CD4-positive, alpha-beta T cell treated with Interleukin-2 at 100 ng/mL for 4 hours (primary cell): ENCODE data around the gene ETV5.

Experiments
- DNase-seq: peaks from one replicate; pipeline ENCODE4 v3.0.0-alpha.2; 2020; ENCODE audit warnings: low spot score

ETV5 gene

DNA sequence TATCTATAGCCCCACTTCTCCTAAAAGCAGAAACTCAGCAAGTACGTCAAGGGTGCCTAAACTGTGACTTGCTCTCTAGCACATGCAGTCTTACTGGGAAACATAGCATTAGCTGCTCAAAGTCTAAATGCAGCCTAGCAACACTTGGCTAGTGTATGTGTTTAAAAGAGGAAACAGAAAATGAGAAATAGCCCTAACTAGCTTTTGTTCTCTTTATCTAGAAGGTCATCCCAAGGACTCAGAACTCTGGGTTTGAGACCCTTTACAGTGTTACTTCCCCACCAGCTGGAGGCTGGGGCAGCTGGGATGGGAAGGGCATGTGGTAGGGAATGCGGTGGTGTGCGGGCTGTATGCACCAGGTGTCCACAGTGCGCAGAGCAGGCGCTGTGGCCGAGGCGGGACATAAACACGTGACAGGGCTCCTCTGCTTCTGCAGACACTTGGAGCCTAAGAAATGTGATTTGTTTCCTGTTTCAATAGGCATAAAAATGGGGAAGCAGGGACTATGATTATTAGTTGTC lies 13.3 kb downstream of the ETV5 start:
- no peak for DNase-seq

DNA sequence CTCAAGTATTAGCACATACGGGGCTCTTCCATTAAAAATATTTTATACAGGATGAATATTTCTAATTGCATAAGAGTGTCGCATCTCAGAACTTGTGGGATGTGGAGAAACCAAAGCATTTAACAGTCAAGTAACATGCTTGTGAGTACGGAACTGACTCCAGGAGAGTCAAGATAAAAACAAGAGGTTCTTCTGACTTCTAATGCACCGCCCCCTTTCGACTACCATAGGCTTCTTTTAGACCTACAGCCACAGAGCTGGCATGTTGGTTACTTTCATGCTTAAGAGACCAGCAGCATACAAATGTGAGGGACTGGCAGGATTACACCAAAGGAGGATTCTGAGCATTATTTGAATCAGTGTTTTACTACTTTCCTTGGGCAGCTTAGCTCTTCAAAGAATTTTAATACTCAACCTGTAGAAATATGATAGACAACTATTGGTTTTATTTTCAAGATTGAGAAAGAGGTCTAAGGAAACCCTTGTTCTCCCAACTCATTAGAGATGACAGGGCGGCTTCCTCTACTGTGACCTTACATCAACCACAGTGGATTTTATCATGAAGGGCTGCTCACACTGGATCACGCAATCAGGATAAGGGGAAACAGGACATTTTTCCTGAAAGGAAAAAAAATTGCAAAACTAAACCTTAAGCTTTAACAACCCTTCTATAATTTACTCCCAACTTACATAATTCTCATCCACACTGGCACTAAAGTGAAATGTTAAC lies 14.0 kb downstream of the ETV5 start:
- no peak for DNase-seq

DNA sequence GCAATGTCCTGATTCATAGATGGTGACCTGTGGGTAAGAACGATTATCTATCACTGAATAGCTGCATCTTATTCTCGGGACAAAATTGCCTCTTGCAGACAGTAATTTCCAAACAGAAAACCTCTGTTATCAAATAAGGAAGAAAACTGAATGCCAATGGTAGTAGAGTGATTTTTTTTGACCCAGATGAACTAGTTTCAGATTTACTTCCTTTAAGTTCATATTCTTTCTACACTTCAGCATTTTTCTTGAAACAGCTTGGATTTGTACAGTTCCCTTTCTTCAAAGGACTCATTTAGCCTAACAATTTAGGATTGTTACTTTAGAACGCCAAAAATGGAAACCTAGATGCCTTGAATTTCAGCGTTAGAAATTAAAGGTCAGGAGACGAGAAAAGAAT lies 14.6 kb downstream of the ETV5 start:
- no peak for DNase-seq

DNA sequence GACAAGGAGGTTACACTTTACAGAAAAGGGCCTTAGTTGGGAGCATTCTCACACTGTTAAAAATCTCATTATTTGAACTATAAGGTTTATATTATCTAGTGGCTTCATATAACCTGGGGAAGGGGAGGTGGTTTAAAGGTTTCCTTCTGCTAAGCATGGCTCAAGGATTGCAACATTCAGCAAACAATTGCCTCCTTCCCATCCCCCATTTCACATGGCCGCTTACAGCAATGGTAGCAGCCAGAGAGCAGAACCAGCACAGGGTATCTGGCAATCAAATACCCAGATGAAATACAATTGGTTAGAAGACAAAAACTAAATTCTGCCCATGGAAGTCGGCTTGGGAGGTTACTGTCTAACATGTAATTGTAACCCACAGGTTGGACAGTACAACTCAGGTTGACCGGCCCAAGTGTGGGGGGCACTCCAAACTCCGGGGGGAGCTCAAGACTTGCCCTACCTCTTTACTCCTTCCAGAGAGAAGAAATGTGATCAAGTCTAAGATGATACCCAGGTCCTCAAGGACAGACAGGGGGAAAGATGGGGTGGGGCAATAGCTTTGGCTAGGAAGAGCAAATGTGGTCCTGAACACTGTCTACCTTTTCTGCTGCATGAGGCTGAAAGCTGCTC lies 15.5 kb downstream of the ETV5 start:
- DNase-seq = no peak

DNA sequence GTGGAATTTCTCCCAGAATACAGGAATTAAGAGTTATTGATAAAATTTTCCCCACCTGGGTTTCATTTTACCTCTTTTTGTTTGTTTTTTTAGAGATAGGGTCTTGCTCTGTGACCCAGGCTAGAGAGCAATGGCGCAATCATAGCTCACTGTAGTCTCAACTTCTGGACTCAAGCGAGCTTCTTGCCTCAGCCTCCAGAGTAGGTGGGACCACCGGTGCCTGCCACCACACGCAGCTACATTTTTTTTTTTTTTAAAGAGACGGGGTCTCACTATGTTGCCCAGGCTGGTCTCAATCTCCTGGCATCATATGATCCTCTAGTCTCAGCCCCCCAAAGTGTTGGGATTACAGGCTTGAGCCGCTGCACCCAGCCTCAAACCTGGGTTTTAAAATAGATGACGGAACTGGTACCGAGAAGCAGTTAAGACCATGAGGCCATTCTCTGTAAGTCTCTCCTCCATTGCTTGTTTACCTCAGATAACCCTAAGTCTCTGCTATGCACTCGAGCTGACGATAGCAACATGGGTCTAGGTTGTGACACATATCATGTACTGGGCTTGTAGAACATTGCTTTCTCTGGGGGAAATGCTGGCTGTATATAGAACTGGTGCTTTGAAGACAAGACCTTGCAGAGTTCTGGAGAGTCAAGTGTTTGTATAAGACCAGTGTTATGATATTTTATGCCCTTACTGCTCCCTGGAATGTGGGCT lies 16.4 kb downstream of the ETV5 start:
- DNase-seq = no peak

DNA sequence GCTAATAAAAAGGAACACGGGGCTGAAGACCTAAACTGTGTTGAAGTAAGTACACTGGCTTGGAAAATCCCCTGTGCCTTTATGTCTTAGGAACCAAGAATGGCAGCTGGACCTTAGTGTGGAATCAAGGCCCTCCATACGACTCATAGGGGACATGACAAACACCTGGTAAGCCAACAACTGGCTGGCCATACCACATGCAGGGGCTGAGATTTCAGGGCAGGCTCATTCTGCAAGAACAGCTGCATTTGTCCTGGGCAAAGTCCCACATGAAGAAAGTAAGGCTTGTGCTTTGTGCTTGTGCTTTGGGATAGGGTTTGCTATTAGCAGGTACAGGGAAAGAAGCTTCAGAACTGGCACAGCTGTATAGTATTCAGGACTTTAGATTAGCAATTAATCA lies 18.0 kb downstream of the ETV5 start:
- no peak for DNase-seq

DNA sequence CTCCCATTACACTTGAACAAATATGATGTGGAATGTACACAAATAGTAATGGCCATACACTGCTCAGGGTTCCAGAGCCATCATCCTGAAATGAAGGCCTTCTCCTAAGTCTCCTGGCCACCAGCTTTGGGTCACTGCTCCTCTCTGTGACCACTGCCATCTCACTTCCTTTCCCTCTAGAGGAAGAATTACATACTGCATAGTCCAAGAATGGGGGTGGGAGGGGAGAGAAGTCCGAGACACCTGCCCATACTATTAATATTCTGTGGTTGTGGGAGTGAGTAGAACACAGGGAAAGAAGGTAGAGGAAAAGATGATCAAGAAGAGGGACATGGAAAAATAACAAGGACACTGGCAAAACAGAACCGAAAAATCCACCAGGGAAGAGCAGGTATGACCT lies 20.6 kb downstream of the ETV5 start:
- DNase-seq = no peak

DNA sequence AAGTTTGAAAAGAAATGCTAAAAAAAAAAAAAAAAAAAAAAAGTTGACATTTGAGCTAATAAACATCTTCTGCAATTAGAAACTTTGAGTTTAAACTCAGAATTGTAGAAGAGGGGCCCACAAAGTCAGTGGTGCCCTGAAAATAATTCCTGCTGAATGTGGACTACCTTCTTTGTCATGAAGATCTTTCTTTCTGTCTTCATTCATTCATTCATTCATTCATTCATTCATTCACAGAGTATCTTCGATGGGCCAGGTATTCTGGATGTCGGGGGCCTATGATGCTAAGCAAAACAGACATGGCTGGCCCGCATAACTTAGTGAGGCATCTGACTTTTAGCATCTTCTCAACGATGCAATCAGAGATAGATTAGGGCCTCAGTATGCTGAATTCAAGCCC lies 24.6 kb downstream of the ETV5 start:
- no peak for DNase-seq

DNA sequence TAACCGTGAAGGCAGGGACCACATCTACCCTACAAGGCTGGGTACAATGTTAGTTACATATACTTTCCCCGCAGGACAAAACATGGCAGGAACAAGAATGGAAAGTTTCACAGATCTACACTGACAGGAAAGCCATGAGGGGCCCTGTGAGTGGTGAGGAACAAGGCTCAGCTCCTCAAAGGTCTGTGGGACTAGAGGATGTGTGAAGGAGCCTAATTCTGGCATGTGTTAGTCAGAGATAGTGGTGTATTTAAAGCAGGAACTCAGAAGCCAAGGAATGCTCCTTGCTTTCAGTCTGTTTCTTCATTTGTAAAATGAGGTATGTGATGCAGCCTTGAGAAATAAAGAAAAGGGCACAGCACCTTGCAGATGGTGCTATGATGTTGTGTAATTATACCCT lies 25.1 kb downstream of the ETV5 start:
- no peak for DNase-seq

DNA sequence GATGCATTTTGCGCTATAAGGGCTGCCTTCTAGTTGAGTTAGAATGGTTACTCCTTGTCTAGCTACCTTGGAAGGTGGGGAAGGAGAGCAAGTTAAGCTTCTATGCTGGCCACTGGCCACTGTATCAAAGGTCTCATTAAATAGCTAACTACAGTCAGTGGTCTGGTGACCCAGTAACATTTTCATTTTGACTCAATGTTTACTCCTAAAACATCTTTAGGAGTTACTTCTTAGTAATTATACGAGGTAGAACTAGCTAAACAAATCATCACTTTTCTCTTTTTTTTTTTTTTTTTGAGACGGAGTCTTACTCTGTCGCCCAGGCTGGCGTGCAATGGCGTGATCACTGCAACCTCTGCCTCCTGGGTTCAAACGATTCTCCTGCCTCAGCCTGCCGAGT lies 26.7 kb downstream of the ETV5 start:
- DNase-seq = no peak

DNA sequence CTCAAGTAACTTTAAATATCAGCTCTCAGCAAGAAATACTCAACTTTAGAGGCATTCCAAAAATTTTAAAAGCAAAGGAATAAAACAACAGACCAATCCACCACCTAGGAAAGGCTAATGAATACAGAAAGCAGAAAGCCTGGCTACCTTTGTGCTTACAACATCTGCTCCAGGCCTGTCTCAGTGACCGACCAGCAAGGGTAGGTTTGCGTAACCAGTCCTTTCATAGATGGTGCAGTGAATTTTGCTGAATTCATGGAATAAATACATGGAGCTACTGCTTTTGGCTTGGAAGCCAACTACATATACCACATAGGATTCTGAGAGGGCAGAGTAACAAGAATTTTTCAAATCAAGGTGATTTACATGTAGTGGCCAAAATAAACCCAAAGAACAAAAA lies 27.2 kb downstream of the ETV5 start:
- DNase-seq = no peak

DNA sequence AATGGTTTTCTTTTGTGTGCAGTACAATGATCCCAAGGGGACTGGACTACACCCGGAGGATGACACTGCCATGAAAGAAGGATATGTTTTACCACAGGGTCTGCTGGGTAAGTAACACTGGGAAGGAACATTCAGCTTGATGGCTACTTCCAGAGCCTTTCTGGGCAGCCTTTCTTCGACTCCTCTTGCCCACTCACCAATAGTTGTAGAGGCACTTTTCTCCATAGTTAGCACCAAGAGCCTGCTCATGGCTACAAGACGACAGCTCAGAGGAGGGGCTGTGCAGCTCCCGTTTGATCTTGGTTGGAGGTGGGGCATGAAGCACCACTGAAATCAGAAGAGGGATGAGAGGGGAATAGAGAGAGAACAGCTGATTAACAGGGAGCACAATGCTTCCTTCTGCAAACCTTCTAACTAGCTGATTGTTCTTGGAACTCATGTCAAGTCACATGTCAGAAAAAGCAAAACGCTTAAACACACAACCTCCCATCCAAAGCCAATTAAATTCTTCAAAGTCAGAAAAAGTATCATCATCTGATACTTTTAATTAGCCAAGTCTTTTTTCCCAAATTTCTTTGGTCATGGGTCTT lies 27.9 kb downstream of the ETV5 start:
- DNase-seq = no peak

DNA sequence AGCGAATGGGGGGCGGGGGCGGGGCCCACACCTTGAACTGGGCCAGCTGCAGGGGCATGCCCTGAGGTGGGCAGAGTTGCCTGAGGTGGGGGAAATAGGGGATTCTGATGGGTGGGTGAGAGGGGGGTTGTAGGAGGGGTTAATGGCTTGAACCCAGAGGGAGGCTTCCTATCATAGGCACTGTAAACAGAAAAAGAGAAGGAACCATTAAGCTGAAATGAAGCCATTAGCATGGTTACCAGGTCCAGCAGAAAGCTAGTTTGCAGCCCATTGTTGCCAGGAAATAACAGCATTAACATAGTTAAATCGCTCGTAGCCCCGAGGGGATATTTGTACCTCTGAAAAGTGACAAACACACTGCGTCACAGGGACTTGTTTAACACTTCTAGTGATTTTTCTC lies 29.0 kb downstream of the ETV5 start:
- DNase-seq = no peak

DNA sequence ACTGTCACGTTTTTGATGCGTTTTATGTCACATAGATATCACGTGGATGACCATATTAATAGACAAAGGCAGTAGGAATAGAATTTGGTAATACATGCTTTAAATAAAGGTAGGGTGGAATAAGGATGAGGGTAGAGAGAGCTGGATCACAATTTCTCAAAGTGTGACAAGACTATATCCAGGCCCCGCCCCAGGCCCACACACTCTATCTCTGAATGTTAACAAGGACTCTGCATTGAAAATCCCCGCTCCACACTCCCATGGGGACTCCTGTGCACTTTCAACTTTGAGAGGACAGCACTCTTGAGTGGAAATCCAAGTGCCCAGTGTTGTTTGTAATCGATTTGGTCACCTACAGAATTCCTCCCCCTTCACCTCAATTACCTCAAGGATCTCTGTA lies 31.4 kb downstream of the ETV5 start:
- DNase-seq = no peak

DNA sequence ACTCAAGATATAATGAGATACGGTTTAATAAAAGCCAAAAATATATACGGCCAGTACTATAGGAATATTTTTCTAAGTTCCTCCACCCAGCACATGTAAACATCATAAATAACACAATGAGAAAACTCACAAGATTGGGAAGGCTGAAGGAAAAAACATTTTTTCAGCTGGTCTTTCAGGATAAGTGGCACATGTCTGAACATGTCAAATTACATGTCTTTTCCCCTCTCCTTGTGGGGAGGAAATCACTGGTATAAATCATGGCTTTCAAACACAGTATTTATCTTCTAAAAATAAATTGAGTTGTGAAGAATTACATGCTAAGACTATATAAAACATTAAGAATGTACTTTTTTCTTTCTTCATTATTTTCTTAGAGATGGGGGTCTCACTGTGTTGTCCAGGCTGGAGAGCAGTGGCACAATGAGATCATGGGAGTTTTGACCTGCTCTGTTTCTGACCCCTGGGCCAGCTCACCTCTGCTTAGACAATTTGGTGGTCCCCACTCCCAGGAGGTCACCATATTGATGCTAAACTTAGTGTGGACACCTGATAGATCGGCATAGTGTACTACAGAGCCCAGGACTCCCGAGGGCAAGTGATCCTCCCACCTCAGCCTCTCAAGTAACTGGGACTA lies 32.8 kb downstream of the ETV5 start:
- no peak for DNase-seq

DNA sequence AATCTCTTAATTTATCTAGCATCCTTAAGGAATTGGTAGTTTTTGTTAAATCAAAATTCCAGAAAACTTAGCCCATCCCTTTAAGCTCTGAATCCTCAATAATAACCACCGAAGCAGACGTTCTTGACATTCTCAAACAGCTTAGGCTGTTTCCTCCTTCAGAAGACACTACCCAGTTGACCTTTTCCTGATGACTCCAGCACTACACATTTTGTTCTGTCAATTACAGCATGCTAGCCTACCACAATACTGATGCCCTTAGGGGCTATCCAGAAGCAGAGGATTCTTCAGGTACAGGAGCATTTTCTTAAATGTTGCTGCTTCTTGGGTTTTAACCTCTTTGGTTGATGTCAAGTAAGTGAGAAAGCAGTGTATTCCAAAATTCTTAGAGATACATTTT lies 33.4 kb downstream of the ETV5 start:
- no peak for DNase-seq

DNA sequence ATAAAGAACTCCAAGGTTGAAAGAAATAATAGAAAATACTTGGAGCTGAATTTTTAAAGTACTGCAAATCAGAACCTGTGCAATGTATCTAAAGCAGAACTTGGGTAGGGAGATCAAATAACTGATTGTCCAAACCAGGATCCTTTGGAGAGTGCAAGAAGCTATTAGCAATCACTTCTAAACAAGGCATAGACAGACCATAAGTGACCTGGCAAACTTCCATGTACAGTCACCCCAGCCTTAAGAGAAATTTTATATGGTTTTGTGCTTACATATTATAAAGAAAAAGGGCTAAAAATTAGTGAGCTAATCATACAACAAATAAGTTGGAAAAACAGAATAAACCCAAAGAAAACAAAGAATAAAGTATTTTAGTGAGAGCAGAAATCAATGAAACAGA lies 35.2 kb downstream of the ETV5 start:
- DNase-seq = no peak

DNA sequence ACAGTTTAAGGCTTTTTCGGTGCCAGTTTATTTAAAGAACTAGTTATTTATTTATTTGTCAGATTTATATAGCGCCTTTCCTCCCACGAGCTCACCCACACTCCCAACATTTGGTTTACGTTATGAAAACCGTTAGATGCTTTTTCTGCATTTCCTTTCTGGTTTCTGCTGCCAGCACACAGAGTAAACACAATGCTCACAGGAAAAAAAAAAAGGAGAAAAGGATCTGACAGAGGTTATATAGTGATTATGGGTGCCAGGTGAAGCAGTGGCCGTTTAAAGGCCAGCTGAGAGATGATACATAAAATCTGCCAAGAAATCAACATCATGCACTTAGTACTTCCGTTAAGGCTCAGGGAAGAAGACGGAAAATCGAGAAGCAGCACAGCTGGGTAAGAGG lies 37.9 kb downstream of the ETV5 start:
- no peak for DNase-seq

DNA sequence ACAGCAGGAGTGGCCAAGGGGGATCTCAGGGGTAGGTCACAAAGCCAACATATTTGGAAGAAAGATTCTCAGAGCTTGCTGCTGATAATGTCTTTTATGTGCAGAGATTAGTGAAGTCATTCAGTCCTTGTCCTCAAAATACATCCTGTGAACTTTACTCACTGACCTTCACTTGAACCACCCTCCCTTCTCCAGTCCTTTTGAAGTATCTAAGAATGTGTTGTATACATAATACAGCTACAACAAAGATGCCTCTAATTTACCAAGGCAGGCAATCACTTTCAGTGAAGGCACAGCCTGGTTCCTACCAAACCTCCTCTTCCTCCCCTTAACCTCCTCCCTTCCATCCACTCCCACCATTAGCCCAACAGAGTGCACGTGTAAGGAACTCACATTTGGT lies 38.3 kb downstream of the ETV5 start:
- DNase-seq = no peak

DNA sequence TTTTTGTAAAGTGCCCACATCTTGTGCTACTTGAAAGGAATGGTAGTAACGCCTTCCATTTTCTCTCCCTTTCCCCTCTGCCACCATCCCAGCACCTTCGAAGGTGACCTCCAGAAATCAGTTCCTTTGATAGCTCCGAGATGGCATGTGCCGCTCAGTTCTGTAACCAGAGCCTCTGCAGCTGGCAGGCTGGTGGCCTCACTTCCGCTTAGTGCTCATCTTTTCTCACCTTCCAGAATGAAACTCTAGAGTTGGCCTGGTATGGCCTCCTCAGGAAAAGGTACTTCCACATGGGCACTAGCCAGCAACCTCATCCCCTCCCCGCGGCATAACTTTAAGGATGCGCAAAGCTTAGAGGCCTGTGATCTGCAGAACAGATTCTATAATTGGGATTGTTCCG lies 38.8 kb downstream of the ETV5 start:
- DNase-seq = no peak

DNA sequence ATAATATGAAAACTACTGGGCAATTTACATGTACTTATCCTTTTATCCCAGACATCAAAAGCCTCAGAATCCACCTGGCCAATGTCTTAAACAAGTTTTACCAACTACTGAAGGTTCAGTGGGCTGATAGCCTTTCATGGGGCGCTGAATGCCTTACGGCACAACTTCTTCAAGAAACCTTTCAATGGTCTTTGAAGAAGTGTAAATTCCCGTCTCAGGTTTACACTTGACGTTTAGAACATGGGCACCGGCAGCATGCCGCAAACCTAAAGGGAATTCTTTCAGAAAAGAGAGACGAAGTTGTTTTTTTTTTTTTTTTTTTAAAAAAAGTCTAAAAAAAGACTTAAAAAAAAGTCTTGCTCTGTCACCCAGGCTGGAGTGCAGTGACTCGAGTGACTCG lies 39.7 kb downstream of the ETV5 start:
- DNase-seq = no peak

DNA sequence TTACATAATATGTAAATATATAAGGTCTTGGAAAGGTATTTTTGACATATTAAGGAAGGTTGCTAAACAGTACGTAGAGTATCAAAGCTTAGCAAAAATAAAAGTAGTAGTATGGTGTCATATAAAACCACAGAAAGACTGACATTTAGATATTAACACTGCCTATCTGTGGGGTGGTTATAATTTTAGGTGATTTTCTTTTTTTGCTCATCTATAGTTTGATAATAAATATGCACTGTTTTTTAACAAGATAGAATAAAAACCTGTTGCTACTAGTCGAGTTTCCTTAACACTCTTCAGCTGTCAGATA lies 40.7 kb downstream of the ETV5 start:
- DNase-seq = no peak
